IMR-90 (cell line): ENCODE data around the gene TMEM81. TPM values are rescaled to one million over a fixed set of nuclear protein-coding genes. Genes with fewer than 3 reads are reported as not detected.

ENCODE experiments used
- ATAC-seq: fragments of 200-7000 bp; cut with Tn5 transposase; 2 replicates; pipeline ENCODE4 v1.9.1; 2020; ENCODE audit warnings: low read depth, mild to moderate bottlenecking, moderate library complexity
- BruUV-seq: library from RNA; stranded (reverse); fragments of 400-500 nt; replicated peaks from 2 replicates; lab custom pipeline; 2021; lab: Mats Ljungman, UMichigan
- CTCF ChIA-PET: fragments of 300-600 bp; formaldehyde crosslinking; extraction: SDS; loops from one replicate; lab custom pipeline; 2021; ENCODE audit warnings: antibody characterized with exemption; lab: Yijun Ruan, JAX
- POLR2A ChIA-PET: fragments of 300-600 bp; sonication (Branson Sonifier 250); formaldehyde crosslinking; loops from one replicate; lab custom pipeline; 2022; ENCODE audit warnings: antibody characterized with exemption; ENCODE audit not compliant: unreplicated experiment; lab: Charles Lee
- DNase-seq: peaks from one replicate; pipeline ENCODE4 v3.0.0; 2013
- H2AFZ ChIP-seq: replicated peaks from 2 replicates; pipeline ENCODE3; 2013; ENCODE audit warnings: low read length, mild to moderate bottlenecking; ENCODE audit not compliant: poor library complexity
- H2AK5ac ChIP-seq: 2 replicates; pipeline ENCODE4 v1.6.1; 2013; ENCODE audit warnings: low read depth, low read length, inconsistent platforms
- H2AK9ac ChIP-seq: replicated peaks from 2 replicates; pipeline ENCODE3; 2013; ENCODE audit warnings: mild to moderate bottlenecking, low read depth, low read length, moderate library complexity; ENCODE audit not compliant: poor library complexity
- H2BK120ac ChIP-seq: 2 replicates; pipeline ENCODE4 v1.6.1; 2013; ENCODE audit warnings: low read depth, low read length, inconsistent platforms
- H2BK15ac ChIP-seq: 3 replicates; pipeline ENCODE4 v1.6.1; 2013; ENCODE audit warnings: low read depth, low read length, inconsistent platforms
- H2BK20ac ChIP-seq: 2 replicates; pipeline ENCODE4 v1.6.1; 2013; ENCODE audit warnings: low read depth, mild to moderate bottlenecking, inconsistent platforms, low read length, moderate library complexity
- H2BK5ac ChIP-seq: 2 replicates; pipeline ENCODE4 v1.6.1; 2013; ENCODE audit warnings: mild to moderate bottlenecking, low read depth, low read length, inconsistent platforms; ENCODE audit not compliant: poor library complexity, severe bottlenecking
- H3K14ac ChIP-seq: replicated peaks from 2 replicates; pipeline ENCODE4 v1.6.1; 2013; ENCODE audit warnings: low read depth, low read length, inconsistent platforms
- H3K18ac ChIP-seq: 2 replicates; pipeline ENCODE4 v1.6.1; 2013; ENCODE audit warnings: low read depth, low read length, control low read depth
- H3K23ac ChIP-seq: 2 replicates; pipeline ENCODE4 v1.6.1; 2013; ENCODE audit warnings: low read depth, low read length, inconsistent platforms
- H3K27ac ChIP-seq: 2 replicates; pipeline ENCODE4 v1.5.1; 2013; ENCODE audit warnings: mild to moderate bottlenecking, control low read depth, low read length; ENCODE audit not compliant: insufficient read depth
- H3K27me3 ChIP-seq: 2 replicates; pipeline ENCODE4 v1.6.1; 2013; ENCODE audit warnings: low read length; ENCODE audit not compliant: control insufficient read depth, insufficient read depth
- H3K36me3 ChIP-seq: 2 replicates; pipeline ENCODE4 v1.6.1; 2013; ENCODE audit warnings: low read length, mixed read lengths; ENCODE audit not compliant: control insufficient read depth, insufficient read depth
- H3K4ac ChIP-seq: 2 replicates; pipeline ENCODE4 v1.6.1; 2013; ENCODE audit warnings: low read depth, low read length, inconsistent platforms
- H3K4me1 ChIP-seq: 2 replicates; pipeline ENCODE4 v1.6.1; 2013; ENCODE audit warnings: low read length, mixed read lengths; ENCODE audit not compliant: control insufficient read depth, insufficient read depth
- H3K4me2 ChIP-seq: 2 replicates; pipeline ENCODE4 v1.6.1; 2013; ENCODE audit warnings: low read depth, mild to moderate bottlenecking, control low read depth, low read length, moderate library complexity
- H3K4me3 ChIP-seq: 2 replicates; pipeline ENCODE4 v1.5.1; 2013; ENCODE audit warnings: low read depth, mild to moderate bottlenecking, control low read depth, low read length, moderate library complexity; ENCODE audit not compliant: insufficient read depth
- H3K56ac ChIP-seq: 2 replicates; pipeline ENCODE4 v1.6.1; 2013; ENCODE audit warnings: low read length, inconsistent platforms; ENCODE audit not compliant: insufficient read depth; ENCODE audit errors: extremely low read depth
- H3K79me1 ChIP-seq, 2 experiments: 2 replicates each; pipeline ENCODE4 v1.6.1; 2013; ENCODE audit warnings: low read length in 2 of 2, inconsistent platforms in 1 of 2, low read depth in 1 of 2
- H3K9ac ChIP-seq: 2 replicates; pipeline ENCODE4 v1.6.1; 2013; ENCODE audit warnings: low read depth, low read length, control low read depth
- H3K9me1 ChIP-seq: 2 replicates; pipeline ENCODE4 v1.6.1; 2013; ENCODE audit warnings: low read length, inconsistent platforms; ENCODE audit not compliant: insufficient read depth
- H3K9me3 ChIP-seq: 2 replicates; pipeline ENCODE4 v1.6.1; 2013; ENCODE audit warnings: low read length; ENCODE audit not compliant: control insufficient read depth, insufficient read depth
- H4K20me1 ChIP-seq: 2 replicates; pipeline ENCODE4 v1.6.1; 2013; ENCODE audit warnings: low read length, inconsistent platforms; ENCODE audit not compliant: insufficient read depth
- H4K5ac ChIP-seq: 2 replicates; pipeline ENCODE4 v1.6.1; 2013; ENCODE audit warnings: mild to moderate bottlenecking, low read depth, low read length, control low read depth
- H4K8ac ChIP-seq, 2 experiments: 2 replicates each; pipeline ENCODE4 v1.6.1; 2013; ENCODE audit warnings: low read depth in 2 of 2, low read length in 2 of 2, control low read depth in 1 of 2, inconsistent platforms in 1 of 2
- H4K91ac ChIP-seq: 2 replicates; pipeline ENCODE4 v1.6.1; 2013; ENCODE audit warnings: low read depth, low read length, inconsistent platforms; ENCODE audit not compliant: insufficient read depth
- BHLHE40 ChIP-seq: fragments of 150-350 bp; IDR thresholded peaks from 2 replicates; pipeline ENCODE4 v1.6.1; 2016; ENCODE audit warnings: mild to moderate bottlenecking, low read depth, low read length
- FOS ChIP-seq: fragments of 150-350 bp; IDR thresholded peaks from 2 replicates; pipeline ENCODE4 v1.6.1; 2016; ENCODE audit warnings: low read depth, low read length
- MAFK ChIP-seq: IDR thresholded peaks from 2 replicates; pipeline ENCODE4 v1.6.1; 2012; ENCODE audit warnings: low read depth, low read length, improper control_type of control experiment
- MXI1 ChIP-seq: IDR thresholded peaks from 2 replicates; pipeline ENCODE4 v1.6.1; 2012; ENCODE audit warnings: low read depth, mild to moderate bottlenecking, low read length, moderate library complexity, borderline replicate concordance
- POLR2A ChIP-seq: IDR thresholded peaks from 2 replicates; pipeline ENCODE4 v1.6.1; 2012; ENCODE audit warnings: mild to moderate bottlenecking, low read depth, low read length
- RAD21 ChIP-seq: IDR thresholded peaks from 2 replicates; pipeline ENCODE4 v1.6.1; 2012; ENCODE audit warnings: low read length, improper control_type of control experiment
- RCOR1 ChIP-seq: IDR thresholded peaks from 2 replicates; pipeline ENCODE4 v1.6.1; 2012; ENCODE audit warnings: mild to moderate bottlenecking, low read length, improper control_type of control experiment; ENCODE audit not compliant: insufficient replicate concordance
- WGBS, 2 experiments: methylation state at CpG; one replicate each; pipeline versions ENCODE4 v1.1.5 to v1.1.7; 2013; ENCODE audit warnings: missing lambda C conversion rate in 2 of 2; ENCODE audit not compliant: insufficient read length in 1 of 2; ENCODE audit errors: extremely low coverage in 2 of 2; 5-methylcytosine and 5-hydroxymethylcytosine counted together
- dilution Hi-C: fragments of 300-500 bp; cut with HindIII; formaldehyde crosslinking; loops from one replicate; pipeline ENCODE4 v1.14.3; 2018; ENCODE audit warnings: low sequenced_read_pairs; ENCODE audit not compliant: unreplicated experiment
- in situ Hi-C: fragments of 300-500 bp; cut with MboI; formaldehyde crosslinking; loops from 3 replicates; pipeline ENCODE4 v1.14.3; 2019; ENCODE audit warnings: low sequenced_read_pairs, inconsistent platforms, mixed read lengths
- intact Hi-C: fragments of 100-400 bp; cut with micrococcal nuclease; formaldehyde crosslinking; loops from 2 replicates; pipeline ENCODE4 v1.10.0; 2022
- polyA plus RNA-seq, 3 experiments: library from polyadenylated mRNA; depleted of rRNA; stranded (reverse); fragments of >200 nt; gene quantifications; 2 replicates each; pipeline ENCODE4 v1.2.3, GENCODE V29; 2012; ENCODE audit warnings: low replicate concordance in 1 of 3
- total RNA-seq: library from RNA; depleted of rRNA; stranded (reverse); fragments of >200 nt; gene quantifications from 2 replicates; pipeline ENCODE4 v1.2.3, GENCODE V29; 2012

TMEM81 gene
- total and polyA plus RNA-seq, 2 of the 4 experiments (the other 2 are of a cell fraction) = 1.5 to 1.8 TPM

- no TSS peak for BruUV-seq
- H3K27ac ChIP-seq = no peak overlapping the region
- H3K14ac ChIP-seq = no peak overlapping the region
- no peak overlapping the region for H2AFZ ChIP-seq
- no peaks in the 10 kb centered on the region for H3K9me3 ChIP-seq
- no peak overlapping the region for H4K91ac ChIP-seq
- POLR2A ChIA-PET = no interaction called here
- peaks cover 12 to 45% of the 10 kb centered on the region in 2 experiments for H3K79me1 ChIP-seq
- no peak overlapping the region for H4K5ac ChIP-seq
- H3K23ac ChIP-seq = no peak overlapping the region
- no peak overlapping the region for H3K4me3 ChIP-seq
- CTCF ChIA-PET = no interaction called here
- no peak overlapping the region for H2BK15ac ChIP-seq
- no peak overlapping the region for H3K4me2 ChIP-seq
- no peak overlapping the region for H2AK5ac ChIP-seq
- dilution Hi-C loops (no loop called here), in situ Hi-C loops (no loop called here), intact Hi-C loops (no loop called here)
- peaks cover 2% of the 10 kb centered on the region; the same call in 1 of the 2 replicates for H3K4me1 ChIP-seq
- no CpG with 5 or more reads among the region's 2 CpGs for WGBS, 2 experiments
- H3K4ac ChIP-seq = no peak overlapping the region
- TF ChIP-seq RAD21 (no peak), MXI1 (no peak), MAFK (no peak), BHLHE40 (no peak), FOS (no peak), POLR2A (no peak), RCOR1 (no peak)
- peaks cover 3% of the 10 kb centered on the region; the same call in 1 of the 2 replicates for H4K20me1 ChIP-seq
- H2BK120ac ChIP-seq = no peak overlapping the region
- DNase-seq = no peak
- no peak overlapping the region for H3K56ac ChIP-seq
- H3K18ac ChIP-seq = no peak overlapping the region
- no peak overlapping the region for H2AK9ac ChIP-seq
- H4K8ac ChIP-seq = no peak overlapping the region
- ATAC-seq = no peak
- H3K9ac ChIP-seq = no peak overlapping the region
- no peak overlapping the region for H2BK5ac ChIP-seq
- peaks cover 3% of the 10 kb centered on the region for H3K36me3 ChIP-seq
- H2BK20ac ChIP-seq = no peak overlapping the region
- H3K27me3 ChIP-seq = no peaks in the 10 kb centered on the region
- H3K9me1 ChIP-seq = no peaks in the 10 kb centered on the region
These were observed 34.5 kb upstream of the TMEM81 start for GRCh38 chr1:205118752-205119151.
